Gastrocnemius medialis (tissue), 4 donors: ENCODE measurements around the gene PLCL2.

Experiments used
- POLR2A ChIP-seq, 2 donors: fragments of 450-650 bp; IDR thresholded peaks; one replicate each; pipeline ENCODE4 v1.6.1; 2017; ENCODE audit warnings: antibody characterized with exemption in 2 of 2, mild to moderate bottlenecking in 2 of 2, moderate library complexity in 2 of 2
- TF ChIP-seq, protein P1 (sequence below), 5 experiments: fragments of 450-650 bp in 3 of 5; fragments of 200-600 bp in 2 of 5; sonication (generic) in 2 of 5; IDR thresholded peaks in 4 of 5; conservative IDR thresholded peaks in 1 of 5; 1 replicate in 4 of 5; 2 replicates in 1 of 5; pipeline ENCODE4 v1.5.1; 2016 to 2019; ENCODE audit warnings: antibody characterized with exemption in 5 of 5, mild to moderate bottlenecking in 3 of 5, moderate library complexity in 3 of 5

DNA sequence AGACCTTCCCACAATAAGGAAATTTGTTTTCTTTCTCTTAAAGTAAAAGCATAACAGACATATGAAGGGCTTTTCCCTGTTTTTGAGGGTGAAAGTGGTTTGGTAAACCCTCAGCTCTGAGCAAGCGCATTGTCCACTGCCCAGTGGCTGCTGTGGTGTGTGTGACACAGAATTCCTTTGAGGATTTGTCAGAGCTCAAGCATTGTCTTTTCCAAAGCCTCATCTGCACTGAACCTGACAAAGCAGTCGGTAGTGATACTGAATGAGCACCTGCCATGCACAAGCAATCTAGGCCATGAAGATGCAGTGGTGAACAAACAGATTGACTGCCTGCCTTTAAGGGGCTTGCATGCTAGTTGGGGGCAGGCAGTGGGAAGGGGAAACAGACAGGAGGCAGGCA lies 128.3 kb downstream of the PLCL2 start:
- TF ChIP-seq, protein P1, sequence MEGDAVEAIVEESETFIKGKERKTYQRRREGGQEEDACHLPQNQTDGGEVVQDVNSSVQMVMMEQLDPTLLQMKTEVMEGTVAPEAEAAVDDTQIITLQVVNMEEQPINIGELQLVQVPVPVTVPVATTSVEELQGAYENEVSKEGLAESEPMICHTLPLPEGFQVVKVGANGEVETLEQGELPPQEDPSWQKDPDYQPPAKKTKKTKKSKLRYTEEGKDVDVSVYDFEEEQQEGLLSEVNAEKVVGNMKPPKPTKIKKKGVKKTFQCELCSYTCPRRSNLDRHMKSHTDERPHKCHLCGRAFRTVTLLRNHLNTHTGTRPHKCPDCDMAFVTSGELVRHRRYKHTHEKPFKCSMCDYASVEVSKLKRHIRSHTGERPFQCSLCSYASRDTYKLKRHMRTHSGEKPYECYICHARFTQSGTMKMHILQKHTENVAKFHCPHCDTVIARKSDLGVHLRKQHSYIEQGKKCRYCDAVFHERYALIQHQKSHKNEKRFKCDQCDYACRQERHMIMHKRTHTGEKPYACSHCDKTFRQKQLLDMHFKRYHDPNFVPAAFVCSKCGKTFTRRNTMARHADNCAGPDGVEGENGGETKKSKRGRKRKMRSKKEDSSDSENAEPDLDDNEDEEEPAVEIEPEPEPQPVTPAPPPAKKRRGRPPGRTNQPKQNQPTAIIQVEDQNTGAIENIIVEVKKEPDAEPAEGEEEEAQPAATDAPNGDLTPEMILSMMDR (IDR thresholded peaks at IDR 0.05 in 4 of 5, conservative IDR thresholded peaks at IDR 0.05 in 1 of 5), result no peak
- no peak for TF ChIP-seq POLR2A (IDR thresholded peaks at IDR 0.05)
